ENCODE results near the gene FGF22. TPM values are rescaled to one million over a fixed set of nuclear protein-coding genes. Genes with fewer than 3 reads are reported as not detected.

Gene FGF22
- total RNA-seq, 1 donor from 2014 or later, result 0.51 TPM

DNA sequence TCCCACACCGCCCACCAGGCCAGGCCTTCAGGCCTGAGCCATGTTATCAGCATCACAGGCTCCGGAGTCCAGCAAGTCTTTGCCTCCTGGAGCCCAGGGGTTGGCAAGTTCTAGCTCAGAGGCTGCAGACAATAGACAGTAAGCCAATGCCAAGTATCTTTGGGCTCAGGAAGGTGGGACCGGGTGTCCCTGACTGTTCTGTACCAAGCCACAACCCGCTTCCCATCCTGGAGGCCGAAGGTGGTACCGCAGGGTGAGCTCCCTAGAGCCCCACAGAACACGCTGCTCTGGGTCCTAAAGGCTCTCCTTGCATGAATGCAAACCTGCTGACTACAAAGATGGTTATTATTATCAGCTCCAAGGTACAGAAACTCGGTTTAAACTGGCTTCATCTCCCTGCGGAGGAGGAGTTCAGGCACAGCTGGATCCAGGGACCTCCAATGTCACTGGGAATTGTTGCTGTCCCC lies 31.0 kb downstream of the FGF22 start:
- no peak for DNase-seq (ENCODE audit: low read depth, low spot score)
- TF ChIP-seq, protein P1, sequence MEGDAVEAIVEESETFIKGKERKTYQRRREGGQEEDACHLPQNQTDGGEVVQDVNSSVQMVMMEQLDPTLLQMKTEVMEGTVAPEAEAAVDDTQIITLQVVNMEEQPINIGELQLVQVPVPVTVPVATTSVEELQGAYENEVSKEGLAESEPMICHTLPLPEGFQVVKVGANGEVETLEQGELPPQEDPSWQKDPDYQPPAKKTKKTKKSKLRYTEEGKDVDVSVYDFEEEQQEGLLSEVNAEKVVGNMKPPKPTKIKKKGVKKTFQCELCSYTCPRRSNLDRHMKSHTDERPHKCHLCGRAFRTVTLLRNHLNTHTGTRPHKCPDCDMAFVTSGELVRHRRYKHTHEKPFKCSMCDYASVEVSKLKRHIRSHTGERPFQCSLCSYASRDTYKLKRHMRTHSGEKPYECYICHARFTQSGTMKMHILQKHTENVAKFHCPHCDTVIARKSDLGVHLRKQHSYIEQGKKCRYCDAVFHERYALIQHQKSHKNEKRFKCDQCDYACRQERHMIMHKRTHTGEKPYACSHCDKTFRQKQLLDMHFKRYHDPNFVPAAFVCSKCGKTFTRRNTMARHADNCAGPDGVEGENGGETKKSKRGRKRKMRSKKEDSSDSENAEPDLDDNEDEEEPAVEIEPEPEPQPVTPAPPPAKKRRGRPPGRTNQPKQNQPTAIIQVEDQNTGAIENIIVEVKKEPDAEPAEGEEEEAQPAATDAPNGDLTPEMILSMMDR (conservative IDR thresholded peaks at IDR 0.05), result no peak
- no peak overlapping the region for H3K27ac Mint-ChIP-seq (ENCODE audit: unreplicated experiment)
- peaks cover 16% of the 10 kb centered on the region for H3K4me1 Mint-ChIP-seq
- H3K4me3 Mint-ChIP-seq, result no peak overlapping the region
- peaks cover 15% of the 10 kb centered on the region for H3K27me3 Mint-ChIP-seq (ENCODE audit: low read depth)
- H3K36me3 Mint-ChIP-seq (ENCODE audit: low read depth), result no peaks in the 10 kb centered on the region
- H3K9me3 Mint-ChIP-seq, result no peaks in the 10 kb centered on the region

DNA sequence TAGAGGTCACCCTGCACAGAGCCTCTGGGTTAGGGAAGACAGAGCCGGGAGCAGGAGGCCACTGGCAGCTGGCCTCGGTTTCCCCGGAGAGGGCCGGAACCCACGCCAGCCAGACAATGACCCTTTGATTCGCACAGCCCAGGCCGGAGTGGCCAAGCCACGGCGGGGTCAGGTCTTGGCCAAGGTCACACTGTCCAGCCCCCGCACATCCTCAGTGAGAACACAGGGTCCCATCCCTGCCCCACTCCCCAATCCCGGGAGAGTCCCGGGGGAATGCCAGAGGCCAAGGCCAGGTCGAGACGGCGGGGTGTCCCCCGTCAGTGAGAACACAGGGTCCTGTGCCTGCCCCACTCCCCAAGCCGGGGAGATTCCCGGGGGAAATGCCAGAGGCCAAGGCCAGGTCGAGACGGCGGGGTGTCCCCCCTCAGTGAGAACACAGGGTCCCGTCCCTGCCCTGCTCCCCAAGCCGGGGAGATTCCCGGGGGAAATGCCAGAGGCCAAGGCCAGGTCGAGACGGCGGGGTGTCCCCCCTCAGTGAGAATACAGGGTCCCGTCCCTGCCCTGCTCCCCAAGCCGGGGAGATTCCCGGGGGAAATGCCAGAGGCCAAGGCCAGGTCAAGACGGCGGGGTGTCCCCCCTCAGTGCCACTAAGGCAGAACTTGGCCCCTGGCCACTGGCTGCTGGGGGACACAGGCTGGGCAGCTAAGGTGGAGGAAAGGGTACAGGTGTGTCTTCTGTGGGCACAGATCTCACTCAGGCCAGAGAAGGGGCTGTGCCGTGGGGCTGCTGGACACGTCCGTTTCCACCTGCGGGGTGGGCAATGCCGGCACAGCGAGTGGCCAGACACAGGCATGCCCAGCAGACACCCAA lies 34.8 kb downstream of the FGF22 start:
- Mint-ChIP-seq H3K4me1 (peaks cover 17% of the 10 kb centered on the region), H3K4me3 (peak overlapping the region; percentile 82), H3K27me3 (ENCODE audit: low read depth) (peaks cover 37% of the 10 kb centered on the region), H3K27ac (ENCODE audit: unreplicated experiment) (no peak overlapping the region), H3K9me3 (no peaks in the 10 kb centered on the region), H3K36me3 (ENCODE audit: low read depth) (no peaks in the 10 kb centered on the region)
- DNase-seq (ENCODE audit: low read depth, low spot score), result no peak
- TF ChIP-seq, protein P1 (conservative IDR thresholded peaks at IDR 0.05), result no peak

DNA sequence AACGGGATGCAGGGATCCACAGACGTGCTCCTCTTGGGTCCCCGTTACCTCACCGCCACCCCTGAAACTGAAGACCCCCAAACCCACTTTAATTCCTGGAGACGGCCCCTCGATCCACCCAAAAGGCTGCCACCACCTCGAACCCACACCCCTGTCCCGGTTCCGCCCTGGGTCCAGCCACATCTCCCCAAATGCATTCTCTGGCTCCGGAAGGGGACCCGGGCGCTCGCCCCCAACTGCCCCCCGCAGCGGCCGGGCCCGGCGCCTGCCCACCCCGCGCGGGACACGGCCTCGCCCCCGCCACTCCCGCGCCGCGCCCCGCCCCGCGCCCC lies 36.3 kb downstream of the FGF22 start:
- DNase-seq (ENCODE audit: low read depth, low spot score), result no peak
- Mint-ChIP-seq H3K27ac (ENCODE audit: unreplicated experiment) (no peak overlapping the region), H3K4me3 (no peak overlapping the region), H3K4me1 (peaks cover 20% of the 10 kb centered on the region), H3K27me3 (ENCODE audit: low read depth) (peaks cover 41% of the 10 kb centered on the region), H3K36me3 (ENCODE audit: low read depth) (no peaks in the 10 kb centered on the region), H3K9me3 (no peaks in the 10 kb centered on the region)
- TF ChIP-seq, protein P1 (conservative IDR thresholded peaks at IDR 0.05), result no peak

- Mint-ChIP-seq H3K4me3 (peak within 1 kb of the TSS; percentile 82), H3K36me3 (ENCODE audit: low read depth) (no peaks in the 10 kb centered on the region), H3K27ac (ENCODE audit: unreplicated experiment) (no peak within 1 kb of the TSS), H3K9me3 (no peaks in the 10 kb centered on the region), H3K4me1 (peaks cover 20% of the 10 kb centered on the region), H3K27me3 (ENCODE audit: low read depth) (peaks cover 41% of the 10 kb centered on the region)
- TF ChIP-seq, protein P1 (conservative IDR thresholded peaks at IDR 0.05), result no peak
- DNase-seq (ENCODE audit: low read depth, low spot score), result no peak
Observed at GRCh38 chr19:676339-677105, 36.8 kb downstream of the FGF22 start, which contains the start of gene FSTL3. Gene FSTL3 (plus strand): TSS chr19:676392. CDS start chr19:676424, 32 bp downstream.

DNA sequence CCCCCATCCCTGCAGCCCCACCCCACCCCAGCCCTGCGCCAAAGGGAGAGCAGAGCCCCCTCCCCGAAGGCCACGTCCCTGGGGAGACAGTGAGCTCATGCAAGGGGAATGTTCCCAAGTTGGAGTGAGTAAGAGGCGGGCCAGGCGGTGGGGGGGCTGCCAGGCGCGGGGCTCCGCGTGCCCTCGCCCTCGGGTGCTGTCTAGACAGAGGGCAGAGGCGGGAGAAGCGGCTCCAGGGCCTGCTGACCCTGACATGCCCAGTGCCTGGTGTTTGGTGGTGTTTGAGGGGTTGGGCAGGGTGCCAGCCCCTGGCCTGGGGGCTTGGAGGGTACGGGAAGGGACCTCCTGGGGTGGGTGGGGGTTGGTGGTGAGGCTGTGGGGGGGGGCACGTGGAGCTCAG lies 37.5 kb downstream of the FGF22 start:
- H3K4me1 Mint-ChIP-seq, result peaks cover 20% of the 10 kb centered on the region
- no peak overlapping the region for H3K27ac Mint-ChIP-seq (ENCODE audit: unreplicated experiment)
- TF ChIP-seq, protein P1 (conservative IDR thresholded peaks at IDR 0.05), result no peak
- no peaks in the 10 kb centered on the region for H3K36me3 Mint-ChIP-seq (ENCODE audit: low read depth)
- H3K4me3 Mint-ChIP-seq, result no peak overlapping the region
- H3K9me3 Mint-ChIP-seq, result no peaks in the 10 kb centered on the region
- H3K27me3 Mint-ChIP-seq (ENCODE audit: low read depth), result peaks cover 41% of the 10 kb centered on the region
- no peak for DNase-seq (ENCODE audit: low read depth, low spot score)

Data from neural crest cell (in vitro differentiated cells).